Neural crest cell (in vitro differentiated cells): ENCODE data around the gene AGPS. TPM values are rescaled to one million over a fixed set of nuclear protein-coding genes. Genes with fewer than 3 reads are reported as not detected.

Experiments used
- DNase-seq: peaks from one replicate; pipeline ENCODE4 v3.0.0; 2021; ENCODE audit warnings: low read depth, mixed read lengths, low spot score
- H3K27ac Mint-ChIP-seq: one replicate; pipeline ENCODE4 v1.8.0; 2021; ENCODE audit warnings: mild to moderate bottlenecking, mixed read lengths; ENCODE audit not compliant: unreplicated experiment
- H3K27me3 Mint-ChIP-seq: 2 replicates; pipeline ENCODE4 v1.8.0; 2021; ENCODE audit warnings: low read depth, mild to moderate bottlenecking, mixed read lengths
- H3K36me3 Mint-ChIP-seq: 2 replicates; pipeline ENCODE4 v1.8.0; 2021; ENCODE audit warnings: low read depth, mild to moderate bottlenecking, mixed read lengths
- H3K4me1 Mint-ChIP-seq: 2 replicates; pipeline ENCODE4 v1.8.0; 2021; ENCODE audit warnings: mixed read lengths
- H3K4me3 Mint-ChIP-seq: one replicate; pipeline ENCODE4 v1.8.0; 2021; ENCODE audit warnings: mild to moderate bottlenecking, mixed read lengths
- H3K9me3 Mint-ChIP-seq: 2 replicates; pipeline ENCODE4 v1.8.0; 2021; ENCODE audit warnings: mixed read lengths
- total RNA-seq: library from RNA; stranded (reverse); gene quantifications from 2 replicates; pipeline ENCODE4 v1.2.1, GENCODE V29; 2021
- TF ChIP-seq, protein P1 (sequence below): fragments of 200-600 bp; sonication (generic); conservative IDR thresholded peaks from 2 replicates; pipeline ENCODE4 v1.5.0; 2021; ENCODE audit warnings: antibody characterized with exemption, mild to moderate bottlenecking

Gene AGPS
- total RNA-seq, 1 donor from 2014 or later: 51.5 TPM

- no peak overlapping the region for H3K4me3 Mint-ChIP-seq
- TF ChIP-seq, protein P1, sequence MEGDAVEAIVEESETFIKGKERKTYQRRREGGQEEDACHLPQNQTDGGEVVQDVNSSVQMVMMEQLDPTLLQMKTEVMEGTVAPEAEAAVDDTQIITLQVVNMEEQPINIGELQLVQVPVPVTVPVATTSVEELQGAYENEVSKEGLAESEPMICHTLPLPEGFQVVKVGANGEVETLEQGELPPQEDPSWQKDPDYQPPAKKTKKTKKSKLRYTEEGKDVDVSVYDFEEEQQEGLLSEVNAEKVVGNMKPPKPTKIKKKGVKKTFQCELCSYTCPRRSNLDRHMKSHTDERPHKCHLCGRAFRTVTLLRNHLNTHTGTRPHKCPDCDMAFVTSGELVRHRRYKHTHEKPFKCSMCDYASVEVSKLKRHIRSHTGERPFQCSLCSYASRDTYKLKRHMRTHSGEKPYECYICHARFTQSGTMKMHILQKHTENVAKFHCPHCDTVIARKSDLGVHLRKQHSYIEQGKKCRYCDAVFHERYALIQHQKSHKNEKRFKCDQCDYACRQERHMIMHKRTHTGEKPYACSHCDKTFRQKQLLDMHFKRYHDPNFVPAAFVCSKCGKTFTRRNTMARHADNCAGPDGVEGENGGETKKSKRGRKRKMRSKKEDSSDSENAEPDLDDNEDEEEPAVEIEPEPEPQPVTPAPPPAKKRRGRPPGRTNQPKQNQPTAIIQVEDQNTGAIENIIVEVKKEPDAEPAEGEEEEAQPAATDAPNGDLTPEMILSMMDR: no peak
Measured at GRCh38 chr2:177545981-177546585, 153.5 kb downstream of the AGPS start.

DNA sequence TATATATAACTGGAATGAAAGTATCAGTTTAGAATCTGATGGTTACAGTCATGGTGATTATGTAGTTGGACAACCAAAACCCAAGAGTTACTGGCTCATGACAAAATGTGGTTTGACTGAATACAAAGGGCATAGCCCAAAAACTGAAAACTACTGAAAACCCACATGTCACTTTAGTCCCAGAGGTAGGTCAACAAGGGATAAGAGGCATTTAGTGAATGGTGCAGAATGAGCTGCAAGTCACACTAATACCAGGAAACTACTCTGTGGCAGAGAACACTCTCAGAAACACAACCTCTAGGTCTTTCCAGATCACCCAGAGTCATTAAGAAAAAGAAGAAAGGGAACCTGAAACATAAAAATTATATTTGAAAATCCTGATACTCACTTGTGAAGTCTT, 154.5 kb downstream of the AGPS start:
- TF ChIP-seq, protein P1: no peak
- no peaks in the 10 kb centered on the region for H3K27me3 Mint-ChIP-seq
- peaks cover 12% of the 10 kb centered on the region for H3K9me3 Mint-ChIP-seq
- peaks cover 22% of the 10 kb centered on the region for H3K36me3 Mint-ChIP-seq
- no peak for DNase-seq
- no peak overlapping the region for H3K27ac Mint-ChIP-seq
- peaks cover 7% of the 10 kb centered on the region for H3K4me1 Mint-ChIP-seq
- no peak overlapping the region for H3K4me3 Mint-ChIP-seq

More at GRCh38 chr2:177545981-177546585, 153.5 kb downstream of the AGPS start:
- Mint-ChIP-seq H3K27ac (peak overlapping the region; percentile 57), H3K27me3 (no peaks in the 10 kb centered on the region), H3K4me1 (peaks cover 7% of the 10 kb centered on the region), H3K36me3 (peaks cover 19% of the 10 kb centered on the region), H3K9me3 (peaks cover 12% of the 10 kb centered on the region)
- no peak for DNase-seq

GRCh38 chr2:177547772-177548171, 155.2 kb downstream of the AGPS start:
- TF ChIP-seq, protein P1: no peak
- H3K27me3 Mint-ChIP-seq: no peaks in the 10 kb centered on the region
- DNase-seq: no peak
- H3K27ac Mint-ChIP-seq: no peak overlapping the region
- peaks cover 7% of the 10 kb centered on the region for H3K4me1 Mint-ChIP-seq
- peaks cover 12% of the 10 kb centered on the region for H3K9me3 Mint-ChIP-seq
- no peak overlapping the region for H3K4me3 Mint-ChIP-seq
- H3K36me3 Mint-ChIP-seq: peaks cover 22% of the 10 kb centered on the region

DNA sequence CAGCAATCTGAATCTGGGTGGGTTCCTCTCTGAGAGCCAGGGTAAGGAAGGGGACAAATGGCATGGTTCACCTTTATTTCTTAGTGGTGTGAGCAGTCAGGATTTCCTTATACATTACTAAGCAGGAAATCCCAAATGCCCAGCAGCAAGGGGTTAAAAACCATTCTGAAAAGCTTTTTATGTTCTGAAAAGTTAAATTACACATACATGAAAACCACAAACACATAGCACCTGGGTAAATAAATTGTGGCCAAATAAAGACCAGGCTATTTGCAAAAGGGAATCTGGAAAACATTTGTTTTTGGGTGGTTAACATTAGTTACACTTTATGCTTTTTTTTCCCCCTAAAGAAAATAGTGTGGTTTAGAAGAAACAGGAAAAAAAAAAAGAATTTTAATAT, 156.1 kb downstream of the AGPS start:
- DNase-seq: no peak
- Mint-ChIP-seq H3K36me3 (peaks cover 22% of the 10 kb centered on the region), H3K4me3 (peak overlapping the region; percentile 32), H3K4me1 (peaks cover 11% of the 10 kb centered on the region), H3K27ac (no peak overlapping the region), H3K27me3 (no peaks in the 10 kb centered on the region), H3K9me3 (peaks cover 12% of the 10 kb centered on the region)
- TF ChIP-seq, protein P1: no peak

DNA sequence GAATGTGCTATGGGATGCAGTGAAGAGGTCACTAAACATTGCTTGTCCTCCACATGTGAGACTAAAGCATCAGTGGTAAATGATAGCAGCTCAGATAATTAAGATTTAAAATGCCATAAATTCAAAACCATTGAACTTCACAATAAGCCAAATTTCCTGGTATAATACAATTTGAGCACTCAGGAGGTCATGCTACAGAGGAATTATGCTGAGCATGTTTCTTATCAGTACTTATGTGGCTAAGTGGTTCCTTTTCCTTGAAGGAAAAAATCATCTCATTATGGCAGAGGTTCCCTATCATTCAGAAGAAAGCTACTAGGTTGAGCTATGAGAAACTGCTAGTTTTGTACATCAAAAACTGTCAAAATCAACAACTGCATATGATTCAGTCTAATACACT, 156.6 kb downstream of the AGPS start:
- Mint-ChIP-seq H3K27ac (no peak overlapping the region), H3K4me1 (peaks cover 11% of the 10 kb centered on the region), H3K4me3 (peak overlapping the region; percentile 32), H3K27me3 (no peaks in the 10 kb centered on the region), H3K9me3 (peaks cover 12% of the 10 kb centered on the region), H3K36me3 (peaks cover 22% of the 10 kb centered on the region)
- TF ChIP-seq, protein P1: no peak
- no peak for DNase-seq
